22Rv1 (cell line): ENCODE measurements around the gene KPNA4.

Experiments used
- CTCF ChIP-seq: fragments of 450-650 bp; IDR thresholded peaks from 2 replicates; pipeline ENCODE4 v1.5.1; 2017; ENCODE audit warnings: mild to moderate bottlenecking
- ZFX ChIP-seq: fragments of 450-650 bp; IDR thresholded peaks from 2 replicates; pipeline ENCODE4 v1.6.1; 2017; ENCODE audit warnings: antibody characterized with exemption, borderline replicate concordance

DNA sequence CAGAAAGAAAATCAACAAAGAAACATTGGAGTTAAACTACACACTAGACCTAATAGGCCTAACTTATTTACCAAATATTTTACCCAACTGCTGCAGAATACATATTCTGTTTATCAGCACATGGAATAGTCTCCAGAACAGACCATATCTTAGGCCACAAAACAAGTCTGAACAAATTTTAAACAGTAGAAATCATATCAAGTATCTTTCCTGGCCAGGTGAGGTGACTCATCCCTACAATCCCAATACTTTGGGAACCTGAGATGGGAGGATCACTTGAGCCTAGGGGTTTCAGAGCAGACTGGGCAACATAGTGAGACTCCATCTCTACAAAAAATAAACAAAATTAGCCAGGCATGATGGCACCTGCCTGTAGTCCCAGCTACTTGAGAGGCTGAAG, 18.1 kb upstream of the KPNA4 start:
- TF ChIP-seq CTCF = no peak
- no peak for TF ChIP-seq ZFX
